ENCODE data around the gene MIP.
A peak's percentile ranks its signal among the peaks of the same experiment; 100 is the strongest.

The MIP gene

DNA sequence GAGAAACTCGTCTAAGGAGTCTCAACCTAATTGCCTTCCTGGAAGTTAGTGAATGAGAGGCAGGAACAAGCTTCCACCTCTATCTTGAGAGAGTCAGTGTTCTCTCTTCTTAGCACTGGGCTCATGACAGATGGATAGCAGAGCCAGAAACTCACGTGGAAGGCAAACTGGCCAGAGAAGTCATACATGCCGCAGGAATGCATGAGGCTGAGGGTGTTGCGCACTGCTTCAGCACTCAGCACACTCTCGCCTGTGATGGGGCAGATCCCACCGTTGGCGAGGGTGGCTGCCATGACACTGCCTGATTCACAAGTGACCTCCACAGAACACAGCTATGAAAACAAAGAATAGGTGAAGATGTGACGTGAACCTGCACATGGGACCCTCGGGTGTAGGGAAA, 19.9 kb upstream of the MIP start:
- Histone ChIP-seq H3K4me3 (no peak overlapping the region), H3K27ac (no peak overlapping the region)
- TF ChIP-seq, protein P1, sequence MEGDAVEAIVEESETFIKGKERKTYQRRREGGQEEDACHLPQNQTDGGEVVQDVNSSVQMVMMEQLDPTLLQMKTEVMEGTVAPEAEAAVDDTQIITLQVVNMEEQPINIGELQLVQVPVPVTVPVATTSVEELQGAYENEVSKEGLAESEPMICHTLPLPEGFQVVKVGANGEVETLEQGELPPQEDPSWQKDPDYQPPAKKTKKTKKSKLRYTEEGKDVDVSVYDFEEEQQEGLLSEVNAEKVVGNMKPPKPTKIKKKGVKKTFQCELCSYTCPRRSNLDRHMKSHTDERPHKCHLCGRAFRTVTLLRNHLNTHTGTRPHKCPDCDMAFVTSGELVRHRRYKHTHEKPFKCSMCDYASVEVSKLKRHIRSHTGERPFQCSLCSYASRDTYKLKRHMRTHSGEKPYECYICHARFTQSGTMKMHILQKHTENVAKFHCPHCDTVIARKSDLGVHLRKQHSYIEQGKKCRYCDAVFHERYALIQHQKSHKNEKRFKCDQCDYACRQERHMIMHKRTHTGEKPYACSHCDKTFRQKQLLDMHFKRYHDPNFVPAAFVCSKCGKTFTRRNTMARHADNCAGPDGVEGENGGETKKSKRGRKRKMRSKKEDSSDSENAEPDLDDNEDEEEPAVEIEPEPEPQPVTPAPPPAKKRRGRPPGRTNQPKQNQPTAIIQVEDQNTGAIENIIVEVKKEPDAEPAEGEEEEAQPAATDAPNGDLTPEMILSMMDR (IDR thresholded peaks at IDR 0.05) = no peak
- DNase-seq (ENCODE audit: low spot score) = no peak

DNA sequence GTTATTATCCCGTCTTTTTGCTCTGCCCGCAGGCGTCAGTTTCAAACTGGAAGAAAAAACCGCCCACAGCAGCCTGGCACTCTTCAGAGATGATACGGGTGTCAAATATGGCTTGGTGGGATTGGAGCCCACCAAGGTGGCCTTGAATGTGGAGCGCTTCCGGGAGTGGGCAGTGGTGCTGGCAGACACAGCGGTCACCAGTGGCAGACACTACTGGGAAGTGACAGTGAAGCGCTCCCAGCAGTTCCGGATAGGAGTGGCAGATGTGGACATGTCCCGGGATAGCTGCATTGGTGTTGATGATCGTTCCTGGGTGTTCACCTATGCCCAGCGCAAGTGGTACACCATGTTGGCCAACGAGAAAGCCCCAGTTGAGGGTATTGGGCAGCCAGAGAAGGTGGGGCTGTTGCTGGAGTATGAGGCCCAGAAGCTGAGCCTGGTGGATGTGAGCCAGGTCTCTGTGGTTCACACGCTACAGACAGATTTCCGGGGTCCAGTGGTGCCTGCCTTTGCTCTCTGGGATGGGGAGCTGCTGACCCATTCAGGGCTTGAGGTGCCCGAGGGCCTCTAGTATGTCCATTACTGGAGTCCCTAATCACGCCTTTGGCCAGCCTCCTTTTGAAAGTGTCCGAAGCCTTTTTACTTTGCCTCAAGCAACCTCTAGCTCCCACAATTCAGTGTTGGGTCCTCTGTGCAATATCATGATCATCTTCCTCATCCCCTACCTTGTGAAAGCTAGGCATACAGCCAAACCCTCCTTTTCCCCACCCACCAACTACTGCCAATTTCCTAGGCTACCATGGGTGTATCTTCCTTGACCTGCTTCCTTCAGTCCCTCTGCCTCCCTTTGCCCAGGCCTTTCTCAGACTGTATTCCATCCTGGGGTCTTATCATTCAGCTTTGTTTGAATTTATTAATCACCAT, 14.8 kb upstream of the MIP start:
- peak overlapping the region; percentile 70 for H3K4me3 ChIP-seq
- peak overlapping the region; percentile 73 for H3K27ac ChIP-seq
- no peak for DNase-seq (ENCODE audit: low spot score)
- TF ChIP-seq, protein P1 (IDR thresholded peaks at IDR 0.05) = no peak

DNA sequence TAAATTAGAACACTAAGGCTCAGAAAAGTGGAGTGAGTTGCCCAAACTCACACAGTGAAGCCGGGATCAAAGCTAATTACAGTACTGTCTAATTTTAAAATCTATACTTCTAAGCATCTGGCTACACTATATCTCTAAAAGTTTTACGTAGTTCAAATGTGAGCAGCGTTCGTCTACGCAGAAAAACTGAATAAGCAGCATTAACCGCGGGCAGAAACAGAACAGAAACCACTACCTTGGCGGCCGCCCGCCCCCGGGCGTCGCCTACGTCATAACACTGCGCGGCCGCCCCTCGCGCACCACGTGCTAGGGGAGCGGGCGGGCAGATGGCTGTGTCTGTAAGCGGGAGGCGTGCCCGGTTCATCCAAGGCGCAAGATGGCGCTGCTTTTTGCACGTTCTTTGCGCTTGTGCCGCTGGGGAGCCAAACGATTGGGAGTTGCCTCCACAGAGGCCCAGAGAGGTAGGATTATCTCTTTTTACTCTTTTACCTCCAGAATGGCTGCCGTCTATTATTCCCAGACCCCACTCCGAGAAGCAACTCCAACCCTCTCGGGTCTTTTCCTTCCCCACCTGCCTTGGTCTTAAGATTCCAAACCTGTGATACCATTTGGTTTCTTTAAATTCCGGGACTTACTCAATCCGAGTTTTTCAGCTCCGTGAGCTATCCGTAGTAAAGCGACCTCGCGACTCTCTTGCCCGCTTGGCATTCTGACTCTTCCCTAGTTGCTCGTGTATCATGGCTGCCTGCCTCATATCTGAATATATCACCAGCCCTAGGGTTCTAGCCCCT, 14.0 kb upstream of the MIP start, which contains the start of gene SPRYD4:
Gene SPRYD4 (plus strand): TSS at position 363 of the 791 bp plus-strand sequence. CDS start 14 bp downstream, at position 377.
- TF ChIP-seq, protein P1 (IDR thresholded peaks at IDR 0.05) = no peak
- H3K4me3 ChIP-seq = peak within 1 kb of the TSS; percentile 70
- peak; percentile 92 for DNase-seq (ENCODE audit: low spot score)
- H3K27ac ChIP-seq = peak within 1 kb of the TSS; percentile 73

DNA sequence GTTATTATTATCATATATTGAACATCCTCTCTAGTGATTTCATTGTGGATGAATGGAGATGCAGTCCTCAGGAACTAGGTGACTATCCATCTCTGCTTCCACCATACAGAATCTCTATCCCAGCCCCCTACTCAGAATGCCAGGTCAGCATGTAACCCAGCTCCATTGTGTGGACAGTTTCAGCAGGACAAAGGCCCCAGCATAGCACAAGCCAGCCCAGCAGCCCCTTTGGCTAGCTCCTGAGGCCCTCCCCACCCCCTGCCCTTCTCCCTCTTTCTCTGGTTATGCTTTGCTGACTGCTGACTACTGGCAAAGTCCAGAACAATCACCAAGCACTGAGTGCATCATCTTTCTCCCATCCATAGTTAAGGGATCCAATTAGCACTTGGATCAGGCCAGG, 8.1 kb upstream of the MIP start:
- Histone ChIP-seq H3K4me3 (no peak overlapping the region), H3K27ac (no peak overlapping the region)
- TF ChIP-seq, protein P1 (IDR thresholded peaks at IDR 0.05) = no peak
- DNase-seq (ENCODE audit: low spot score) = no peak

DNA sequence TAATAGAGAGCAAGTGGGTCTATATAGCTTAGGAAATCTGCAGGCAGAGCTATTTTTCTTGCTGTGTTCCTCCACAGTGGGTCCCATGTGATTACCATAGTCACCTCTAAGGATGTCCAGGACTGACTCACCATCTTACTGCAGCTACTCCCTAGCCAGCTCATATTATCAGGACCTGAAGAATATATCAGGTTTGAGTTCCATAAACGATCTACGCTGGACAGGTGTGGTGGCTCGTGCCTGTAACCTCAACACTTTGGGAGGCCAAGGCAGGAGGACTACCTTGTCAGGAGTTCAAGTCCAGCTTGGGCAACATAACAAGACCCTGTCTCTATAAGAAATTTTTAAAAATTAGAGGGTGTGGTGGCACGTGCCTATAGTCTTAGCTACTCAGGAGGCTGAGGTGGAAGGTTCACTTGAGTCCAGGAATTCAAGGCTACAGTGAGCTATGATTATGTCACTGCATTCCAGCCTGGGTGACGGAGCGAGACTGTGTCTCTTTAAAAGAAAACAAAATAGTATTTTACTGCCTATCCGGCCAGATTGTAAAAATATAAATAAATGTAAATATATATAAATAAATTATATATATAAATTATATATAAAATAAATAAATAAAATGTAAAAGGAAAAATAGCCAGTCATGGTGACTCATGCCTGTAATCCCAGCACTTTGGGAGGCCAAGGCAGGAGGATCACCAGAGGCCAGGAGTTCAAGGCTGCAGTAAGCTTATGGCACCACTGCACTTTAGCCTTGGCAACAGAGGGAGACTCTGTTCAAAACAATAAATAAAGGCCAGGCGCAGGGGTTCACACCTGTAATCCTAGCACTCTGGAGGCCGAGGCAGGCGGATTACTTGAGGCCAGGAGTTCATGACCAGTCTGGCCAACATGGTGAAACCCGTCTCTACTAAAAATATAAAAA, 7.0 kb upstream of the MIP start:
- Histone ChIP-seq H3K4me3 (no peak overlapping the region), H3K27ac (no peak overlapping the region)
- no peak for DNase-seq (ENCODE audit: low spot score)
- TF ChIP-seq, protein P1 (IDR thresholded peaks at IDR 0.05) = no peak

DNA sequence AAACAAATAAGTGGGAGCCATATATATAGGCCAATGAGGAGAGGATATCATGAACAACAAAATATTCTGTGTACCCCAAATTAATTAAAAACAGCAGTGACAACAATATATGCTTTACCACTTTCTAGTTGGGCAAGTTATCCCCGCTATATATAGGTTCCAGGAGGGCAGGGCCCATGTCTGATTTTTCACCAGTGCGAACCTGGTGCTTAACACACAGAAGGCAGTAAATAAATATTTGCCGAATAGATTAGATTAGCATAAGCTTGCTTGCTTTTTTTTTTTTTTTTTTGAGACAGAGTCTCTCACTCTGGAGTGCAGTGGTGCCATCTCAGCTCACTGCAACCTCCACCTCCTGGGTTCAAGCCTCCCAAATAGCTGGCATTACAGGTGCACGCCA, 3.4 kb upstream of the MIP start:
- TF ChIP-seq, protein P1 (IDR thresholded peaks at IDR 0.05) = no peak
- DNase-seq (ENCODE audit: low spot score) = no peak
- Histone ChIP-seq H3K27ac (no peak overlapping the region), H3K4me3 (no peak overlapping the region)

Data from coronary artery (tissue), 2 donors.